Fibroblast of skin of right quadriceps (primary cell): ENCODE measurements around the gene TXN.
"Not testable (repeated sequence)": the region's sequence is repeated elsewhere in the genome, so short reads cannot be mapped to it uniquely, and the experiment has no call there.

ENCODE experiments used
- DNase-seq: peaks from one replicate; pipeline ENCODE4 v3.0.0-alpha.2; 2013

The TXN gene

DNA sequence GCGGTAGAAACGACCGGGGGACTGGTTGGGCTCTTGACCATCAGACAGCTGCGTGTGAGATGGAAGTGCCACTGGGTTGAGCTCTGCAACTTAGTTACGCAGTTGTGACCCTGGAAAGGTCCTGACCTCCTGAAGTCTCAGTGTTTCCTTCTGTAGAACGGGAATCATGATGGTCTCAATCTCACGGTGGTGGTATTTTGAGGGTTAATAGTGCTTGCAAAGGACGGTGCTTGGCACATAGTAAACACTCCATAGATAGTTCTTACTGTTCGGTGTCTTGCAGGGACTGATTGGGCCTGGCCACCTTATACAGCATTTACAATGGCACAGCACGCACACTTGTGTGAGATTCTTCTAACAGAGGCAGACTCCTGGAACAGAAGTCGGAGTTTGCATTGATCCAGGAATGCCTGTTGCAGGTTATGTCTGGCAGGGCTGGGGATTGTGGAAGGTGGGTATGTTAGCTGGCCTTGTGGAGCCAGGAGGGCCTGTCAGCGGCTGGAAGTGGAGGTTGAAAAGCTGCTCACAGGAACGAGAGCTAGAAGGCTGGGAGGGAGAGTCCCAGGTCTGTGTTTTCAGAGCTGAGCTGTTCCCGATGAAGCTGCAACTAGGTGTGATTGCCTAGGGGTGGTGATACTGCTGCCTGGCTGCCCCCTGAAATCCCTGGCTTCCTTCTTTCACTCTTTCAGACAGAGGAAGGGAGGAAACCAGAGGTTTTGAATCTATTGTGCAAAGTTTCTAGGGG lies 962 bp upstream of the TXN start:
- no peak for DNase-seq

DNA sequence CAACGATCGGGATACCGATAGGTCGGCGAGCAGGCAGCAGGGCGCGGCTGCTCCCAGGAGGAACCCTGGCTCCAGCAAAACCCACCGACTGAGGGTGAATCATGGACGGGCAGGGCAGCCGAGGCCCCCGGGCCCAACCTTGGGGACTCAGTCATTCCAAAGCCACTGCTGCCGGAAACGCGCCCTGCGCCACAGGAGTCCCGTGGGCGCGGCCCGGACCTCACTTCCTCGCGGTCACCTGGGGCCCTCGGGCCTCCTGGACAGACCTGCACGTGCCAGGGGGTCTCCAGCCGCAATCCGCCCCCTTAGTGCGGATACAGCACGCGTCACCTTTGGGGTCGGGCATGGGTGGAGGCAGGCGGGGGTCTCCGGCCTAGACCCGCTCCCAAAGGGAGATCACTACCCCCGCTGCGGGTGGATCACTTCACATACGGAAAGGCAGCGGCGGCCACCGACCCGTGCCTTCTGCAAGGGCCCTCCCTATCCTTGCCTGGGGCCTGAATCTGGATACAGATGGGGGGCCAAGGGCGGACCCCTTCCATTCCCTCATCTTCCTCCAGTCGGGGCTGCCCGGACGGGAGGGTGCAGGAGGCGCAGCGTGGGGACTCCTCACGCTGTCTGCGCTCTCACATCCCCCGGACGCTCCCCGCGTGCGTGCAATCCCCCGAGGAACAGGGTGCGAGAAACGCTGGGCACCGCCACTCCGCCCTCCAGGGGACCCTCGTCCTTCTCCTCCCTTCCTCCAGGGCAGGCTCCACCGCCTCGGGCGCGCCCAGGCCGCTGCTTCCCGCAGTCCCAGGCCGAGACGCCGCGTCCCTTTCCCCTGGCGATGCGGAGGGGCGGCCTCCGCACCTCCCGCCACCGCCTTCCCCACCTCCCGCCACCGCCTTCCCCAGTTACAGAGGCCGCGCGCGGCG lies 586 bp downstream of the TXN start:
- DNase-seq = peak; percentile 45

DNA sequence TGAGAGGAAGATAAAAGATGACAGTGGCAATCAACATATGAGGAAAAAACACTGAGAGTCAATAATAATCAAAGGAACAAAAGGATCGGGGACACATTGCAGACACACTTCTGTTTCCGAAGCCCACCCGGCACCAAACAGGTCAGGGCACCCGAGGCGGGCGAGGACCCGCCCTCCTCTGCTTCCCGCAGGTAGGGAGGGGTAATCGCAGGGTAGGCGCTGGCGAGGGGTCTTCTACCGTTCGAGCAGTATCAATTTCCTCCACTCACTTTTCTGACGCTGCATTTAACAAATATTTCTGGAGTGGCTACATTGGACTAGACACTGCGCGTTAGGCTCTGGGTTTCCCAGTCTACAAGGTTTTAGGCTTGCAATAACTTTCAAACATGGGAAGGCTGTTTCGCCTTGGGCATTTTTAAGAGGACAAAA lies 1.3 kb downstream of the TXN start:
- no peak for DNase-seq

DNA sequence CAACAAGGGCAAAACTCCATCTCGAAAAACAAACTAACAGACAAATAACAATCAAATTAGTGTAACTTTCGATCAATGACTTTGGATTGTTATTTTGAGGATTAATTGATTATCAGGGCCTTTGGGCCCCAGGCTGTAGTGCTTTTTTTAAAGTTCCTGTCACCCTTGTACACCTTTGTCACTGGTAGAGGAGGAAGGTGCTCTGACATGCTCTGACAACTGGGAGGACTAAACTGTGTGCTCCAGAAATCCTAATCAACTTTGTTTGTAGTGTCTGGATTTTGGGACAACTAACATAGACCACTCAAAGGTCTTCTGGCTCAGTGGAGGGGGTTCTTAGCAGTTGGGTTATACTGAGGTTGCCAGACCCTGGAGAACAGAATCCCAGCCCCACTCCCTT lies 1.8 kb downstream of the TXN start:
- DNase-seq = no peak

DNA sequence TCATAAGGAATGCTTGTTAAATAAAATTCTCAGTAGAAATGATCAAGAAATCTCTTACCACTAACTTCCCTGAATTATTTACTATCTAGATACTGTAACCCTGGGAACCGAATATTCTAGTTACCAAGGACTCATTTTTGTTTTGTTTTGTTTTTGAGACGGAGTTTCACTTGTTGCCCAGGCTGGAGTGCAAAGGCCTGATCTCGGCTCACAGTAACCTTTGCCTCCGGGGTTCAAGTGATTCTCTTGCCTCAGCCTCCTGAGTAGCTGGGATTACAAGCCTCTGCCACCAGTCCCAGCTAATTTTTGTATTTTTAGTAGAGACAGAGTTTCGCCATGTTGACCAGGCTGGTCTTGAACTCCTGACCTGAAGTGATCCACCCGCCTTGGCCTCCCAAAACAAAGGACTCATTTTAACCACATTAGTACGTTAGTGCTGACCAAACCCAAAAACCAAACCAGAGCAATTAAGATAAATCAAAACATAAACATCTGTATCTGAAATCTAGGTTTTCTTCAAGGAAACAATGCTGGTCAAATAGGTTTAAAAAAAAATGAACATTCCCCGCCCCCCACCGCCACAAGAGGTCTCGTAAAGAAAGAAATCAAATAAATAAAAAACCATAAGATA lies 3.7 kb downstream of the TXN start:
- DNase-seq = no peak

DNA sequence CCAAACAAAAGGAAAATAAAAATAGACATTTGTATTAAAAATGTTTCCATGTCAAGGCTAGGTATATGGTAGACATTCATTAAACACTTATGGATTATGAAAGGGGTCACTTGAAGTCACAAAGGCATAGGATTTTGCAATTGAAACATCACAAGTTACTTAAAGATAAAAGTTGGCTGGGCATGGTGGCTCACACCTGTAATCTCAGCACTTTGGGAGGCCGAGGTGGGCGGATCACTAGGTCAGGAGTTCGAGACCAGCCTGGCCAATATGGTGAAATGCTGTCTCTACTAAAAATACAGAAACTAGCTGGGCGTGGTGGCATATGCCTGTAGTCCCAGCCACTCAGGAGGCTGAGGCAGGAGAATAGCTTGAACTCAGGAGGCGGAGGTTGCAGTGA lies 4.5 kb downstream of the TXN start:
- DNase-seq = not testable (repeated sequence)

DNA sequence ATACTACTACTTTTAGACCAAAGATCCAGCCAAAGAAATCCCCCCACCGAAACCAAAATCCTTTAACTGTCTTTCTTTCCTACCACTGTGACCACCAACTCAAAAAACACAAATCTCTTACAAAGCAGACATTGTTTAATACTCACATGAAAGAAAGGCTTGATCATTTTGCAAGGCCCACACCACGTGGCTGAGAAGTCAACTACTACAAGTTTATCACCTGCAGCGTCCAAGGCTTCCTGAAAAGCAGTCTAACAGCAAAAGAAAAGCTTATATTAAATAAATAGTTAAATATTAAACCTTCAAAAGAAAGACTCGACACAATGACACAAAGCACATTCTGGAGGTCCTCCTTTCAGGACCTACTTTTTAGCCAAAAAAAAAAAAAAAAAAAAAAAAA lies 5.1 kb downstream of the TXN start:
- DNase-seq = no peak

DNA sequence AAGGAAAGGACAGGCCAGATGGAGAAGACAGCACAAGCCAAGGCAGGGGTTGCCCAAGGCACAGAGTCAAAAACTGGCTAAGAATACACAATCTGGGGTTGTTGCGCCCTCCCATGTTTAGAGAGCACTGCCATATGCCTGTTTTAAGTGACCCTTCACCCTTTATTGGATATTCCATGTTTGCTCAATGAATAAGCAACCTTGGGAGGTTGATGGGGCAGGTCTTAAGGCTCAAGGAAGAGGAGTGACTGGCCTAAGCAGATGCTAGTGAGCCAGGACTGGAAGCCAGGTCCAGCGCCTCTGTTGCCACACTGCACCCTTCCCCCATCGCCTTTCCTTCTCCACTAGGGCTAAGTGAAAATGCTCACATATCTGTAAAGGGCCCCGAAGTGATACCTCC lies 6.7 kb downstream of the TXN start:
- no peak for DNase-seq

DNA sequence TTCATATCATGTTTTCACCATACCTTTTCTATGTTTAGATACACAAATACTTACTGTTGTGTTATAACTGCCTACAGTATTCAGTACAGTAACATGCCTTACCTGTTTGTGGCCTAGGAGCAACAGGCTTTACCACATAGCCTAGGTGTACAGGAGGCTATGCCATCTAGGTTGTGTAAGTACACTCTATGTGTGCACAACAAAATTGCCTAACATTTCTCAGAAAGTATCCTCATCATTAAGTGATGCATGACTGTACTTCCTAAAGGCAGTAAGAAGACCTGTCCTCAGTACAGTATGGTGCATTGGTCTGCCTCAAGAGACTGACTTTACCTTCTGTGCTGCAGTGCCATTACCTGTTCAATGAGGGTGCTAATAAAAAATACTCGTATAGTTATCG lies 7.9 kb downstream of the TXN start:
- DNase-seq = no peak

DNA sequence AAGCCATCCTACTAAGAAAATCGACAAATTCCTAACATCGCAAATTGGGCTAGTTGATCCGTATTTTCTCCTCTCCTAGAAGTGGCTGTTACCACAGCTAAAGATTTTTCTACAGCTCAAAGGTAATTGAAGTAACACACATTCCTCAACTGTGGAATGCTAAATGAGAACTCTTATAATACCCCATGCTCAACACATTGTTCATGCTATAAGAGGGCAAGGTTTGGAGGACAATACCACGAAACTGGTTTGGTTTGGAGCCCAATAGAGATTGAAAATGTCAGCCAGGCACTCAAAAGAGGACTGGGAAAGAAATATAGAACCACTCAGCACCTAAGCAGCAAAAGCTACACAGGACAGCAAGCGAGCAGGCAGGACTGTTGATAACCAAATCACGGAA lies 10.1 kb downstream of the TXN start:
- no peak for DNase-seq

DNA sequence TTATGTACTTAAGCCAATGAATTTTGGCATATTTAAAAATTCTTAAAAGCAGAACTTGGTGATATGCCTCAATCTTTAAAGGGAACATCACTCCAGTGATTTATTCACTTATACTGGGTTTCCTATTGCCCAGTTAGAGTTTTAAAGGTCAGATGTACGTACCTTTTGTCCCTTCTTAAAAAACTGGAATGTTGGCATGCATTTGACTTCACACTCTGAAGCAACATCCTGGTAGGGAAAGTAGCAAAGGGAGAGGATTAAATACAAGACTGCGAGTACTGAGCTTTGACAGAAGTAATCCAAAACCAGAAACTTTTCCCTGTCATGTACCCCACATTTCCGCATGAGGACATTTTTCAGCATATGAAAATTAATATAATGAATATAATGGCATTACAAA lies 11.7 kb downstream of the TXN start:
- no peak for DNase-seq

DNA sequence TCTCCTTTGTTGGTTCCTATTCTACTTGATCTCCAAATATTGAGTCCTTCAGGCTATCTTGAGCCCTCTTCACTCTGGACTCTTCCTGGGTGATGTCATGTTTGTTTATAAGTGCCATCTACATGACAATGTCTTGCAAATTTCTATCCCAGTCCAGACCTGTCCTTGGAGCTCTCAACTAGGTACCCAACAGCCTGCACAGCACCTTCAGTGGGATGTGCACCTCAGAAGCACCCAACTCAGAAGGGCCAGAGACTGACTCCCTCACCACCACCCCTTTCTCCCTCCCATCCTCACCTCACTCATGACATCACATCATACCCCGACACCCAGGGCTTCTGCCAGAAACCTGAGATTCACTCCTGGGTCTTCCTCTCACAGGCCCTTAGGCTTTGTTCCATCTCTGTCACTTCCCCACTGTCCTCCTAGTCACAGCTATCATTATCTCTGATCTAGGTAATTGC lies 14.4 kb downstream of the TXN start:
- no peak for DNase-seq

DNA sequence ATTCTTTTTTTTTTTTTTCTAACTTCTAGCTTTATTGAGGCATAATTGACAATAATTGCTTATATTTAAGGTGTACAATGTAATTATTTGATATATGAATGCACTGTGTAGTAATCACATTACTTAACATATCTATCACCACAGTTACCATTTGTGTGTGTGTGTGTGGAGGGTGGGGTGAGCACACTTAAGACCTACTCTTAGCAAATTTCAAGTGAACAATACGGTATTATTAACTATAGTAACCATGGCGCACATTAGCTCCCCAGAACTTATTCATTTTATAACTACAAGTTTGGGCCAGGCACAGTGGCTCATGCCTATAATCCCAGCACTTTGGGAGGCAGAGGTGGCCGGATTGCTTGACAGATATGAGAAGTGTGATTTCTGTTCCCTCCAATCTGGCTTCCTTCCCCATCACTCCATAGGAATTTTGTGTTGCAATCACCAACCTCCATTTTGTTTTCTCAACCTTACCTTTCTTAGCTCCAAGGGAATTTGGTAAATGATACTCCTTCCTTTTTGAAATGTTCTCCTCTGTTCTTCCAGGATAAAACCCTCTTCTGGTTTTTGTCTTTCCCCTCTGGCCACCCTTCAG lies 14.9 kb downstream of the TXN start:
- DNase-seq = peak; percentile 25

DNA sequence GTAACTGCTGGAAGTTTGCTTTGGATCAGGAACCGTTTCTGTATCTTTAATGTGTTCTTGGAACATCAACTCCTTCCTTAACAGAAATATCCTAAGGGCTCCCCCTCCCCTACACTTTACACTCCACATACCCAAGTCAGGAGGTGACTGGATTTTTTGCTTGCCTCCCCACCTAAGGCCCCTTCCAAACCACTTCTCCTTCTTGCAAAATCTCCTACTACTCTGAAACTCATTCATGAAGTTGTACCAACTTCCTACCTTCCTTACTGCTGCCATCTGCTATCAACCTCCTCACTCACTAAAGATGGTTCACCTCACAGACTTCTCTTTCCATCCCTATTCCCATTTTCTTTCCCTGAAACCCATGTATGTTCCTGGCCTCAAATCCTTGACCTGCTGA lies 16.1 kb downstream of the TXN start:
- no peak for DNase-seq

DNA sequence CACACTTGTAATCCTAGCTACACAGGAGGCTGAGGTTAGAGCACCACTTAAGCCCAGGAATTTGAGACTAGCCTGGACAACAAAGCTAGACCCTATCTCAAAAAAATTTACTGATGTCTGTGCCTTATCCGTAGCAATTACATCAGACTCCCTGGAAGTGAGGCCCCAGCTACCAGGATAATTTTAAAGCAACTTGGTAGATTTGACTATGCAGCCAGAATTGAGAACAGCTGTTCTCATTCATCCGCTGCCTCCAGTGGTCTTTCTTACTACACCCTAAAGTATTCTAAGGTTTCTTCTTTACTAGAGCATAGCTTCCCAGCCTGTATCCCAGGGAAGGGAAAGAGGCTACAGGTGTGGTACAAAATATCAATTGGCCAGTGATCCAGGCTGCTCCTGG lies 28.0 kb downstream of the TXN start:
- no peak for DNase-seq

DNA sequence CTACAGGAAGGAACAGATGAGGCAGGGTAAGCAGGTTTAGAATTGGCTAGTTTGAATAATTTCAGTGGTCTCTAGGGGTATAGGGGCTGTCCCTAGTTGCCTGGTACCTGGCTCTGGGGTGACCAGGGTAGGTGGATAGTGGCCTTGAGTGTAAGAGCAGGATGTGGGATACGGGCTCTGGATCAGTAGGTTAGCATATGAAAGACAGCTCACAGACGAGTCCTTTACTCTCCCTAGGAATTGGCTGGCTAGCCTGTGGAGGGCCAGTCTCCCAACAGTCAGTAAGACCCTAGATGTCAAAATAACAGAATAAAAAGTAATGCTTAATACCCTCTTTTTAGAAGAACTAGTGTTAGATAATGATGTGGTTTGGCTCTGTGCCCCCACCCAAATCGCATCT lies 31.7 kb downstream of the TXN start:
- no peak for DNase-seq

DNA sequence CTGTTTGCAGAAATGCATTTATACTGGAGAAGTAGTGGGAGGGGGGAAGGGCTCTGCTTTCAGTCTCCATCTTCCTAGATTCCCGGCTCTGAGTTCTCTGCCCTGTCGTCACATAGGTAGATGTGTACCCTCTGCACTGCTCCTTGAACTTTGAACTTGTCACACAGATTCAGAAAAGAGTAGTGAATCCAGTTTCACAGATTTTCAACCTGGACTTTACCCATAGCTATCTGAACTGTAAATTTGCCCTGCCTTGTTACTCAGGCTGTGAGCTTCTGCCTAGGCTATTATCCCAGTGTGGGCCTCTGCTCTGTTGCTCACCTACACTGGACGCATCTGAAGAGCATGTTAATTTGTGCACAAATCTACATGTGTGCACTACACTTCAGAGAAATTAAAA lies 35.5 kb downstream of the TXN start:
- DNase-seq = no peak

DNA sequence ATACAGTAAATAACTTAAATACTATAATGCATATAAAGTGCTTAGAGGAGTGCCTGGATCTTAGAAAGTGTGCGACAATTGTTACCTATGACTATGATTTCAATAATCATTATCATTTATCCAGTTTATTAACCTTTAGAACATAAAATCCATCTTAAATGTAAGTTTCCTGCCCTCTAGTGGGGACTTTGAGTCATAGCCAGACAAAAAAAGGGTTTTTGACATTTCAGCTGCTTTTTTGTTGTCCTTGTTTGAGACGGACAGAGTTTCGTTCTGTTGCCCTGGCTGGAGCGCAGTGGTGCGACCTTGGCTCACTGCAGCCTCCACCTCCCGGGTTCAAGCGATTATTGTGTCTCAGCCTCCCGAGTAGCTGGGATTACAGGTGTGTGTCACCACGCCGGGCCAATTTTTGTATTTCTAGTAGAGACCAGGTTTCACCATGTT lies 38.6 kb downstream of the TXN start:
- peak; percentile 48 for DNase-seq

DNA sequence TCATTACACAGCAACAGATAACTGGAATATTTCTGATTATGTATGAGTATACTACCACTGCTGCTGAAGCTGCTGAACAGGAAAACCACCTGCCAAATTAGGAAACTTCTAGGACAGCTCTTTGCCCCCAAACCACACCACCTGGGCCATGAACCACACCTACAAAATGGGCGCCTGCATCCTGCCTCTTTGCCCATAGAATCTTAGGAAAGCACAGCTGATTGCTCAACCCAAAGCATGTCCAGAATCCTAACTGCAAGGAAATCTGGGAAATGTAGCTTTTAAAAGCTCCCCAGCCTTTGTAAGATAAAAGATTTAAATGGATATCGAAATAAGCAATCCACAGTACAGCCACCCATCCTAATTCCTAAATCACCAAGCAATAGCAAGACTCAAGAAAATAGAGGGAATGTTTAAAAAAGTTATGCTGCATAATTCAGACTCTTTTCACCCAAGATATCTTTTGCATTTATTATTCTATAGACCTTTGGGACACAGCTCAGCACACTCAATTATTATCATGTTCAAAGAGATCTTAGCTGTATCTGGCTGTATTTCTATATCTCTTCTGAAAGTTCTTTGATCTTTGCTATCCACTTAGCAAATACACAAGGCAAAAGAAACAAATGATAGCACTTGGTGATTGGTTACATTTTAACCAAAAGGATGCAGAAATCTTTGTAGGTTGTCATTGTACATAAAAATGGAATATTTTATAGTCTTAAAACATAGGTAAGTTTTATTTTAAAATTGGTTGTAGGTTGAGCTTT lies 41.5 kb downstream of the TXN start:
- no peak for DNase-seq

DNA sequence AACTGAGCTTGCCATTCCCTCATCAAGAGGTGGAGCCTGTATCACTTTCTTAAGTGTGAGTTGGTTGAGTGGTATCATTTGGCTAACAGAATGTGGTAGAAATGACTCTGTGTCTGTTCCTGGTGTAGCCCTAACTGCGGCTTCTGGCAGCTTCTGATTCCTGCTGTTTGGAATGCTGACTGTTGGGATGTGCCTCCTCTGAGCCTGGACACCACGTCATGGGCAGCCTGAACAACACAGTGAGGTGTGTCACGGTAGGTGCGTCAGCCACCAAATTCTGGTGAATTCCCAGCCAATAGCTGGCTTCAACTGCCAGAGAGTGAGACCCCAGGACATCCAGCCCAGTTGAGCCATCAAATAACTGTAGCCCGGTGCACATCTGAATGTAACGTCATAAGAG lies 42.2 kb downstream of the TXN start:
- peak; percentile 33 for DNase-seq

DNA sequence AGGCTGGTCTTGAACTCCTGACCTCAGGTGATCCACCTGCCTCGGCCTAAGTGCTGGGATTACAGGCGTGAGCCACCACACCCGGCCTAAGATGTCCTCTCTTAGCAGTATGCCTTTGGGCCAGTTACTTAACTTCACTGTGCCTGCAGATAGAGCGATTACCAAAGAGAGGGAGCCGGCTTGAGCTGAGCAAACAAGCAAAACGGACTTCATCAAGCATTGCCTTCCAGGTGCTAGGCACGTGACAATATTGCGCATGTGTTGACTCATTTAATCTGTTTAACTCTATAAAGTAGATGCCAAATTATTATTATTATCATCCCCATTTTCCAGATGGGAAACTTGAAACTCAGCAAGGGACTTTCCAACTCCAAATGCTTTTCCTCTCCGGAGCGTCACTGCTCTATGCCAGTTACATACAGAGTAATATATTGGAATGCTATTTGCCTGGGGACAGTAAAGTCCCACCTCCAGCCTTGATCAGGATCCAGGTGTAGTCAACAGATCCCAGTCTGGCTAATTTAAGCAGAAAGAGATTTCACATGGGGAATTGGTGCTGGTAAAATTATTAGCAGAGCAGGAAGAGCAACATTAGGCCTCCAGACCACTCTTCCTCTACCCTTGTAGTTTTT lies 42.8 kb downstream of the TXN start:
- no peak for DNase-seq

DNA sequence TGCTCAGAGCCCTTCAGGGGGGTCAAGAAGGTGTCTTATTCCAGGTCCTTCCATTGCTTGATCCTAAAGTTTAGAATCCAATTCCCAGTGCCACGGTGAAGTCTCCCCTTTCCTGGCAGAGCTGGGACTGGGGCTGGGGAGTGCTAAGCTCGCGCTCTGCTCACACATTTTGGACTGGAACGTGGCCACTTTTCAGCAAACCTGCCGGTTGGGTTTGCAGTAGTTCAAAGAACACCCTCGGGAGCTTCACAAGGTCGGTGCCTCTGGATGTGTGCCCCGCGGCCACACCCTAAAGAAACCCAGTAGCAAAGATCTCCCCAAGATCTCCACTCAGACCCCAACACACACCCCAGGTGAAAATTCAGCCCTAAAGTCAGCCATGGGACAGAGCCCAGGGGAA lies 48.3 kb downstream of the TXN start, which contains the start of gene C9orf152:
Gene C9orf152 (minus strand): TSS at position 129 of the 400 bp plus-strand sequence. CDS start 580 bp downstream, outside the sequence.
- no peak for DNase-seq
